Kidney epithelial cell (primary cell): ENCODE results near the gene LTB4R. TPM values are rescaled to one million over a fixed set of nuclear protein-coding genes. Genes with fewer than 3 reads are reported as not detected.

Source experiments
- DNase-seq: peaks from one replicate; pipeline ENCODE4 v3.0.0-alpha.2; 2010; ENCODE audit warnings: low read depth
- H3K27me3 ChIP-seq: 2 replicates; pipeline ENCODE4 v1.6.0; 2011; ENCODE audit warnings: low read length; ENCODE audit not compliant: control insufficient read depth, insufficient read depth
- H3K36me3 ChIP-seq: 2 replicates; pipeline ENCODE4 v1.5.1; 2011; ENCODE audit warnings: low read length; ENCODE audit not compliant: control insufficient read depth, insufficient read depth
- H3K4me3 ChIP-seq: 2 replicates; pipeline ENCODE4 v1.5.1; 2011; ENCODE audit warnings: low read depth, mild to moderate bottlenecking, control low read depth, low read length
- CTCF ChIP-seq: IDR thresholded peaks from 2 replicates; pipeline ENCODE4 v1.5.1; 2011; ENCODE audit warnings: mild to moderate bottlenecking, moderate library complexity, low read length, control low read depth, inconsistent platforms; ENCODE audit not compliant: insufficient read depth, poor library complexity, severe bottlenecking
- total RNA-seq: library from RNA; depleted of rRNA; stranded (reverse); fragments of >200 nt; gene quantifications from 2 replicates; pipeline ENCODE4 v1.2.3, GENCODE V29; 2015

The LTB4R gene
- total RNA-seq, 1 donor from 2014 or later = 2.8 TPM

DNA sequence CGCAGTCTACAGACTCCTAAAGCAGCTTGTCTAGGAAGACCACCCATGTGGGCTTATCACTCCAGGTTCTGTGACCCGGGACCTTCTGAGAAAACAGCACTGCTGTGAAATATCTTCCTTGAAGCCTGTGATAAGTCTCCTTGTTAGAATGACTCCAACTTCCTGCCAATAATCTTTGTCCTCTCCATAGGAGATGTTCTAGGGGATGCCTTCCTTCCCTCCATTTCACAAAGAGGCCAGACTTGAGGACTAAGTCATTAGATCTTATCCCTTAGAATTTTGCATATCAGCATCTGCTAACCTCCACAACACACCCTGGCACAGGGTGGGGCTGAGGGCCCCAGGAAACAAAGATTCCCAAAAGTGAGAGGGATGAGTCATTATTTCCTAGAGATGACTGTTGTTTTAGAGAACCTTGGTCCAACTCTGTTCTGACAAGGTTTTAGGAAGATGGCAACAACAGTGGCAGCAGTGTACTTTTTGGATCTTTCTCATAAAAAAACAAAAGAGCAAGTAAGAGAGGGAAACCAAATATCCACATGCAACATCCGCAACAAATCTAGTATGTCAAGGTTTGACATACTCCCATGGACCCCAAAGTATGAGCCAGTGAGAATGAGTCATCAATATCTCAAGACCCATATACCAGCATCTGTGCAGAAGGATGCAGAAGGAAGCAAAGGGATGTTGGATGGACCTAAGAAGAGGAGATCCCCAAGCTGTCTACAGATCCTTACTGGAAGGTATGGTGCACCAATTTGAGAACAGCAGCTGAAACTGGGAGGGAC is 6.0 kb downstream of the LTB4R start:
- Histone ChIP-seq H3K36me3 (no peaks in the 10 kb centered on the region), H3K4me3 (no peak overlapping the region), H3K27me3 (peaks cover 27% of the 10 kb centered on the region)
- DNase-seq = no peak
- TF ChIP-seq CTCF = no peak

DNA sequence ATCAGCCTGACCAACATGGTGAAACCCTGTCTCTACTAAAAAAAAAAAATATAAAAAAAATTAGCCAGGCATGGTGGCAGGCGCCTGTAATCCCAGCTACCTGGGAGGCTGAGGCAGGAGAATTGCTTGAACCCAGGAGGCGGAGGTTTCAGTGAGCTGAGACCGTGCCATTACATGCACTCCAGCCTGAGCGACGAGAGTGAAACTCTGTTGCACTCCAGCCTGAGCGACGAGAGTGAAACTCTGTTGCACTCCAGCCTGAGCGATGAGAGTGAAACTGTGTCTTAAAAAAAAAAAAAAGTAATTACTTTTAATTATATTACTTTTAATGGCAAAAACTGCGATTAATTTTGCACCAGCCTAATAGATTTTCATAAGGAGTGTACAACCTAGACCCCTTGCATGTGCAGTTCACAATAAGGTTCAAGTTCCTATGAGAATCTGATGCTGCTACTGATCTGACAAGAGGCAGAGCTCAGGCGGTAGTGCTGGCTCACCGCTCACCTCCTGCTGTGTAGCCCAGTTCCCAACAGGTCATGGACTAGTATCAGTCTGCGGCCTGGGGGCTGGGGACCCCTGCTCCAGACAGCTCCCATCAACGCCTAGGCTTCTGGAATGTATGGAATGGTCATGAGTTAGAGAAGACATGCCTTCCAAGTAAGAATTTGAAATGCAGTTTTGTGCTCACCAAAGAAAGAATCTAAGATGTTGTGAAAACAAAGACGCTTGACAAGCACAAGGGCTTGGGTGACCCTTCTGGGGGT is 10.1 kb downstream of the LTB4R start:
- no peak for DNase-seq
- Histone ChIP-seq H3K27me3 (peaks cover 34% of the 10 kb centered on the region), H3K4me3 (no peak overlapping the region), H3K36me3 (no peaks in the 10 kb centered on the region)
- TF ChIP-seq CTCF = no peak

- no peak for DNase-seq
- H3K4me3 ChIP-seq = no peak overlapping the region
- H3K27me3 ChIP-seq = peaks cover 28% of the 10 kb centered on the region
- TF ChIP-seq CTCF = no peak
- no peaks in the 10 kb centered on the region for H3K36me3 ChIP-seq
Measured at GRCh38 chr14:24322672-24323071, 11.4 kb downstream of the LTB4R start.

DNA sequence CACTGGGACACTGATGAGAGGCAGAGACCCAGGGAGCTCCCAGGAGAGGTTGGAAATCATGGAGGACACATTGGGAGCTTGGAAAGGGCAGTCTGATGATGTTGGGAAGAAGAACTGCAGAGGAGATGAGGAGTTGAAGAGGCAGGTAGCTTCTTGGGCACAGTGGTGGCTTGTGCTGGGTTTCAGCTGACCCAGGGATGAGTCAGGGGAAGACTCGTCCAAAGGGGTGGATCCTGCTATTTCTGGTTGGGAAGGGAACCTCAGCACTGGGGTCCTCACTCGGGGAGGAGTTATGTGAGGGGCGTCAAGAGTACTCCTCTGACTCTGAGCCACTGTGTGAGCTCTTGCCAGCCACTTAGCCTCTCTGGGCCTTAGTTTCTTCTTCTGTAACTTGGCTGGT is 12.0 kb downstream of the LTB4R start:
- Histone ChIP-seq H3K27me3 (peaks cover 25% of the 10 kb centered on the region), H3K36me3 (no peaks in the 10 kb centered on the region)
- TF ChIP-seq CTCF = no peak

GRCh38 chr14:24324024-24324423 is 12.7 kb downstream of the LTB4R start:
- no peak overlapping the region for H3K4me3 ChIP-seq
- TF ChIP-seq CTCF = no peak
- no peaks in the 10 kb centered on the region for H3K36me3 ChIP-seq
- peaks cover 21% of the 10 kb centered on the region for H3K27me3 ChIP-seq
- no peak for DNase-seq

More for the DNA sequence above, 12.0 kb downstream of the LTB4R start:
- DNase-seq = no peak
- H3K4me3 ChIP-seq = no peak overlapping the region
